Natural killer cell (primary cell): Measurements from ENCODE around the gene ASAP2. TPM values are rescaled to one million over a fixed set of nuclear protein-coding genes. Genes with fewer than 3 reads are reported as not detected.

Experiments
- ATAC-seq, 3 donors: fragments of 150-1000 bp in 2 of 3; fragments of 200-7000 bp in 1 of 3; cut with Tn5 transposase; 1 replicate in 1 of 3; 2 replicates in 2 of 3; pipeline ENCODE4 v1.10.0; 2021; ENCODE audit warnings: mild to moderate bottlenecking in 2 of 3, moderate library complexity in 2 of 3
- DNase-seq, 2 donors: peaks; one replicate each; pipeline versions ENCODE4 v3.0.0 to v3.0.0-alpha.2; 2013 to 2021; ENCODE audit warnings: mixed read lengths in 1 of 2
- H3K27ac ChIP-seq: one replicate; pipeline ENCODE4 v1.5.1; 2013; ENCODE audit warnings: mild to moderate bottlenecking, low read length
- H3K27me3 ChIP-seq: one replicate; pipeline ENCODE4 v1.6.1; 2013; ENCODE audit warnings: low read length; ENCODE audit not compliant: control insufficient read depth, insufficient read depth
- H3K36me3 ChIP-seq: one replicate; pipeline ENCODE4 v1.6.1; 2013; ENCODE audit warnings: low read length; ENCODE audit not compliant: control insufficient read depth, insufficient read depth
- H3K4me1 ChIP-seq: one replicate; pipeline ENCODE4 v1.6.1; 2013; ENCODE audit warnings: low read length; ENCODE audit not compliant: control insufficient read depth, insufficient read depth
- H3K4me3 ChIP-seq: one replicate; pipeline ENCODE4 v1.5.1; 2013; ENCODE audit warnings: low read length
- H3K9me3 ChIP-seq: one replicate; pipeline ENCODE4 v1.6.1; 2013; ENCODE audit warnings: low read length; ENCODE audit not compliant: control insufficient read depth, insufficient read depth
- H3K27ac Mint-ChIP-seq, 2 donors: one replicate each; pipeline ENCODE4 v1.8.0; 2022; ENCODE audit warnings: mild to moderate bottlenecking in 2 of 2, mixed read lengths in 2 of 2, moderate library complexity in 1 of 2
- H3K27me3 Mint-ChIP-seq, 2 donors: one replicate each; pipeline ENCODE4 v1.8.0; 2022; ENCODE audit warnings: low read depth in 2 of 2, mixed read lengths in 2 of 2
- H3K36me3 Mint-ChIP-seq: one replicate; pipeline ENCODE4 v1.8.0; 2022; ENCODE audit warnings: mixed read lengths
- H3K4me1 Mint-ChIP-seq, 2 donors: one replicate each; pipeline ENCODE4 v1.8.0; 2022; ENCODE audit warnings: mixed read lengths in 2 of 2
- H3K4me3 Mint-ChIP-seq: one replicate; pipeline ENCODE4 v1.8.0; 2022; ENCODE audit warnings: mild to moderate bottlenecking, moderate library complexity, mixed read lengths
- H3K9me3 Mint-ChIP-seq, 2 donors: one replicate each; pipeline ENCODE4 v1.8.0; 2022; ENCODE audit warnings: mixed read lengths in 2 of 2
- WGBS: methylation state at CpG from one replicate; pipeline ENCODE4 v1.1.7; 2013; ENCODE audit warnings: missing lambda C conversion rate; ENCODE audit not compliant: insufficient coverage; 5-methylcytosine and 5-hydroxymethylcytosine counted together
- intact Hi-C: fragments of 100-400 bp; cut with micrococcal nuclease; formaldehyde crosslinking; loops from one replicate; pipeline ENCODE4 v1.14.2; 2022
- total RNA-seq, 4 donors: library from RNA; stranded (reverse); fragments of 120-200 nt in 1 of 4; gene quantifications; one replicate each; pipeline versions ENCODE4 v1.2.3 to v1.2.4, GENCODE V29; 2013 to 2022
- TF ChIP-seq, protein P1 (sequence below): fragments of 200-600 bp; IDR thresholded peaks from one replicate; pipeline ENCODE4 v1.8.0; 2022; ENCODE audit warnings: antibody characterized with exemption

Gene ASAP2
- total RNA-seq, 3 donors from 2014 or later (not counting 1 experiment from before 2014, with no cell fraction given): 0.20 to 1.8 (median 0.60) TPM

GRCh38 chr2:9268301-9269080 lies 61.9 kb downstream of the ASAP2 start:
- Histone ChIP-seq H3K4me3 (no peak overlapping the region), H3K27me3 (no peaks in the 10 kb centered on the region), H3K9me3 (no peaks in the 10 kb centered on the region), H3K4me1 (no peaks in the 10 kb centered on the region), H3K27ac (no peak overlapping the region), H3K36me3 (no peaks in the 10 kb centered on the region)
- ATAC-seq (no peak), DNase-seq (no peak)
- WGBS: 89% methylated on average over 18 of the region's 18 CpGs
- Mint-ChIP-seq H3K36me3 (no peaks in the 10 kb centered on the region), H3K27me3 (peaks cover 8 to 17% of the 10 kb centered on the region in 2 donors), H3K9me3 (no peaks in the 10 kb centered on the region), H3K27ac (no peak overlapping the region), H3K4me3 (no peak overlapping the region), H3K4me1 (peaks cover 5% of the 10 kb centered on the region in 2 donors)
- intact Hi-C loops: no loop called here
- TF ChIP-seq, protein P1, sequence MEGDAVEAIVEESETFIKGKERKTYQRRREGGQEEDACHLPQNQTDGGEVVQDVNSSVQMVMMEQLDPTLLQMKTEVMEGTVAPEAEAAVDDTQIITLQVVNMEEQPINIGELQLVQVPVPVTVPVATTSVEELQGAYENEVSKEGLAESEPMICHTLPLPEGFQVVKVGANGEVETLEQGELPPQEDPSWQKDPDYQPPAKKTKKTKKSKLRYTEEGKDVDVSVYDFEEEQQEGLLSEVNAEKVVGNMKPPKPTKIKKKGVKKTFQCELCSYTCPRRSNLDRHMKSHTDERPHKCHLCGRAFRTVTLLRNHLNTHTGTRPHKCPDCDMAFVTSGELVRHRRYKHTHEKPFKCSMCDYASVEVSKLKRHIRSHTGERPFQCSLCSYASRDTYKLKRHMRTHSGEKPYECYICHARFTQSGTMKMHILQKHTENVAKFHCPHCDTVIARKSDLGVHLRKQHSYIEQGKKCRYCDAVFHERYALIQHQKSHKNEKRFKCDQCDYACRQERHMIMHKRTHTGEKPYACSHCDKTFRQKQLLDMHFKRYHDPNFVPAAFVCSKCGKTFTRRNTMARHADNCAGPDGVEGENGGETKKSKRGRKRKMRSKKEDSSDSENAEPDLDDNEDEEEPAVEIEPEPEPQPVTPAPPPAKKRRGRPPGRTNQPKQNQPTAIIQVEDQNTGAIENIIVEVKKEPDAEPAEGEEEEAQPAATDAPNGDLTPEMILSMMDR: no peak

DNA sequence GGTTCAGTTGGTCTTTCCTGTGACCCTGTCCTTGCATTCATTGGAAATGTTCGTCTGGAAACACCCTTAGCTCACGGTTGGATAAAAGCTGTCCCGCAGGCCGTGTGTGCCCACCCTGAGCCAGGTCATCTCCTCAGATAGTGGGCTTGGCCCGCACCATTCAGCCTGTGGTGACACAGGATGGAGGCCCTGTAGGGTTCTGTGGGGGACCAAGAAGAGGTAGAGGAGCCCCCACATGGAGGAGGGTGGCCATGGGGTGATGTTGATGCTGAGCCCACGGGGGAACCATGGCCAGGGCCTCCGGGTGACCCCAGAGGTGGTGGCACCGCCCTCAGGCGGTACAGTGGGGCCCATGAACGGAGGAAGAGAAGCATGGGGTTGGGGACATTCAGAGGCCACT lies 62.7 kb downstream of the ASAP2 start:
- H3K9me3 ChIP-seq: no peaks in the 10 kb centered on the region
- H3K36me3 Mint-ChIP-seq: no peaks in the 10 kb centered on the region
- H3K4me3 Mint-ChIP-seq: no peak overlapping the region
- H3K4me1 Mint-ChIP-seq: peaks cover 5% of the 10 kb centered on the region in 2 donors
- DNase-seq (no peak), ATAC-seq (peak in 1 of 3 donors; percentile 30)
- peaks cover 6 to 16% of the 10 kb centered on the region in 2 donors for H3K27me3 Mint-ChIP-seq
- TF ChIP-seq, protein P1: no peak
- 93% methylated on average over 10 of the region's 10 CpGs for WGBS
- no peaks in the 10 kb centered on the region for H3K36me3 ChIP-seq
- no peak overlapping the region for H3K27ac Mint-ChIP-seq
- intact Hi-C loops: no loop called here
- H3K4me1 ChIP-seq: no peaks in the 10 kb centered on the region
- no peak overlapping the region for H3K4me3 ChIP-seq
- no peak overlapping the region for H3K27ac ChIP-seq
- no peaks in the 10 kb centered on the region for H3K9me3 Mint-ChIP-seq
- H3K27me3 ChIP-seq: no peaks in the 10 kb centered on the region

GRCh38 chr2:9269695-9270360 lies 63.2 kb downstream of the ASAP2 start:
- Mint-ChIP-seq H3K9me3 (no peaks in the 10 kb centered on the region), H3K4me1 (peaks cover 5% of the 10 kb centered on the region in 2 donors), H3K4me3 (no peak overlapping the region), H3K27ac (no peak overlapping the region), H3K27me3 (peaks cover 6 to 16% of the 10 kb centered on the region in 2 donors), H3K36me3 (no peaks in the 10 kb centered on the region)
- Histone ChIP-seq H3K36me3 (no peaks in the 10 kb centered on the region), H3K27me3 (no peaks in the 10 kb centered on the region), H3K4me1 (no peaks in the 10 kb centered on the region), H3K27ac (no peak overlapping the region), H3K4me3 (no peak overlapping the region), H3K9me3 (no peaks in the 10 kb centered on the region)
- WGBS: 95% methylated on average over 6 of the region's 8 CpGs
- TF ChIP-seq, protein P1: no peak
- DNase-seq (no peak), ATAC-seq (no peak)
- intact Hi-C loops: no loop called here
